Adrenal gland (tissue), 5 donors: ENCODE results near the gene FOCAD.

Experiments used
- POLR2A ChIP-seq, 2 donors: fragments of 450-650 bp; IDR thresholded peaks; one replicate each; pipeline ENCODE4 v1.6.1; 2017; ENCODE audit warnings: antibody characterized with exemption in 2 of 2, mild to moderate bottlenecking in 2 of 2, moderate library complexity in 1 of 2
- TF ChIP-seq, protein P1 (sequence below), 6 experiments: fragments of 450-650 bp in 4 of 6; fragments of 200-600 bp in 2 of 6; sonication (generic) in 1 of 6; IDR thresholded peaks; 1 replicate in 5 of 6; 2 replicates in 1 of 6; pipeline versions ENCODE4 v1.5.1 to v1.8.0; 2016 to 2021; ENCODE audit warnings: antibody characterized with exemption in 6 of 6, mild to moderate bottlenecking in 2 of 6, moderate library complexity in 1 of 6
- donor health status: DM: no; HTN: no; CAD: no.

DNA sequence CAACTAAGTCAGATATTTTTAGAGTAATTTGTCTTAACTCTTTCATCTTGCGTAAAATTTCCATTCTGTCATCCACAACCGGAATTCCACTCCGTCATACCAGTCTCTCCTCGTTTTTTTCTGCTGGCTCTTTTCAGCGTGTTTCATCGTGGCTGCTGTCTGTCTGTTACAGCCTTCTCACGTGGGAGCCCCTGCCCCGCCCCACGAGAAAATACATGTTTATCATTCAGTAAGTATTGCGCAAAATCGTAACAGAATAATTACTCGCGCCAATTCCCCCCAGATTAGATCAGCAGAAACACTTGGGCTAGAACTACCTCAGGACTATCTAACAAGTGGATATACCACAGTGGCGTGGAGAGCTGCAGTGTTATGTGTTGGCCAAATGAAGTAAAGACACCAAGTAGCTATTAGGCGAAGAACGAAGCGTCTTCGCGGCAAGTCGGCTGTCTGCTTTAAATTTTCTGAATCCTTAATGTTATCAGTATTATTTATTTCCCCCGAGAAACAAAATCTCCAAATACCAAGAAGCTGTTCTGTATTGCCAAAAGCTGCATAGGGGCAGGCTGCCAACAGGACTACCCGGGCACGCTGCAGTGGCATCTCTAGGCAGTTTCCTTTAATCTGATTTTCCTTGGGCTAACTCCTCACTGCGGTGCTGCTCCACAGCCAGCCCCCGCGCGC lies 566 bp upstream of the FOCAD start:
- TF ChIP-seq, protein P1, sequence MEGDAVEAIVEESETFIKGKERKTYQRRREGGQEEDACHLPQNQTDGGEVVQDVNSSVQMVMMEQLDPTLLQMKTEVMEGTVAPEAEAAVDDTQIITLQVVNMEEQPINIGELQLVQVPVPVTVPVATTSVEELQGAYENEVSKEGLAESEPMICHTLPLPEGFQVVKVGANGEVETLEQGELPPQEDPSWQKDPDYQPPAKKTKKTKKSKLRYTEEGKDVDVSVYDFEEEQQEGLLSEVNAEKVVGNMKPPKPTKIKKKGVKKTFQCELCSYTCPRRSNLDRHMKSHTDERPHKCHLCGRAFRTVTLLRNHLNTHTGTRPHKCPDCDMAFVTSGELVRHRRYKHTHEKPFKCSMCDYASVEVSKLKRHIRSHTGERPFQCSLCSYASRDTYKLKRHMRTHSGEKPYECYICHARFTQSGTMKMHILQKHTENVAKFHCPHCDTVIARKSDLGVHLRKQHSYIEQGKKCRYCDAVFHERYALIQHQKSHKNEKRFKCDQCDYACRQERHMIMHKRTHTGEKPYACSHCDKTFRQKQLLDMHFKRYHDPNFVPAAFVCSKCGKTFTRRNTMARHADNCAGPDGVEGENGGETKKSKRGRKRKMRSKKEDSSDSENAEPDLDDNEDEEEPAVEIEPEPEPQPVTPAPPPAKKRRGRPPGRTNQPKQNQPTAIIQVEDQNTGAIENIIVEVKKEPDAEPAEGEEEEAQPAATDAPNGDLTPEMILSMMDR (IDR thresholded peaks at IDR 0.05), result peak in 1 of 6 experiments; percentile 7
- TF ChIP-seq POLR2A (IDR thresholded peaks at IDR 0.05), result no peak
